HCT116 (cell line): ENCODE data around the gene PTPN18. TPM values are rescaled to one million over a fixed set of nuclear protein-coding genes. Genes with fewer than 3 reads are reported as not detected.

Source experiments
- ATAC-seq: fragments of 200-7000 bp; cut with Tn5 transposase; 2 replicates; pipeline ENCODE4 v1.9.1; 2020; ENCODE audit warnings: mild to moderate bottlenecking, moderate library complexity
- Bru-seq: library from RNA; stranded (reverse); fragments of 400-500 nt; gene quantifications from one replicate; lab custom pipeline; 2021; lab: Mats Ljungman, UMichigan
- BruChase-seq, 2 experiments: library from RNA; stranded (reverse); fragments of 400-500 nt; gene quantifications; one replicate each; lab custom pipeline; 2021; lab: Mats Ljungman, UMichigan
- BruUV-seq: library from RNA; stranded (reverse); fragments of 400-500 nt; replicated peaks from 2 replicates; lab custom pipeline; 2021; lab: Mats Ljungman, UMichigan
- CTCF ChIA-PET: fragments of 300-600 bp; sonication (Branson Sonifier 250); formaldehyde crosslinking; loops from one replicate; lab custom pipeline; 2021; ENCODE audit warnings: antibody characterized with exemption; lab: Charles Lee
- POLR2A ChIA-PET: fragments of 300-600, 350-600 bp; sonication (Branson Sonifier 250); formaldehyde crosslinking; loops from one replicate; lab custom pipeline; 2021; ENCODE audit warnings: antibody characterized with exemption; lab: Charles Lee
- RAD21 ChIA-PET, 2 experiments: fragments of 300-600 bp; sonication (Branson Sonifier 250); formaldehyde crosslinking; loops; one replicate each; lab custom pipeline; 2023; ENCODE audit warnings: low total read pairs in 2 of 2; ENCODE audit not compliant: uncharacterized antibody in 2 of 2, unreplicated experiment in 2 of 2, low non-redundant PET in 1 of 2; lab: Charles Lee
- DNase-seq: peaks from one replicate; pipeline ENCODE4 v3.0.0-alpha.2; 2010; ENCODE audit warnings: low read depth, low spot score
- H2AFZ ChIP-seq: fragments of 200-600 bp; shearing (Covaris generic), sonication (generic); 2 replicates; pipeline ENCODE4 v1.6.1; 2017; ENCODE audit warnings: low read depth, mixed run types, mixed read lengths, antibody characterized with exemption, low read length; ENCODE audit not compliant: poor library complexity, severe bottlenecking
- H3K27ac ChIP-seq: 2 replicates; pipeline ENCODE4 v1.5.1; 2012; ENCODE audit warnings: low read depth, low read length
- H3K27me3 ChIP-seq: fragments of 200-600 bp; sonication (generic); 2 replicates; pipeline ENCODE4 v1.6.1; 2016; ENCODE audit warnings: mixed run types, low read length, mixed read lengths; ENCODE audit not compliant: insufficient read depth
- H3K36me3 ChIP-seq, 2 experiments: fragments of 200-500 bp in 1 of 2; fragments of 200-600 bp in 1 of 2; sonication (Bioruptor generic) in 1 of 2; sonication (generic) in 1 of 2; 2 replicates each; pipeline versions ENCODE4 v1.5.1 to v1.6.1; 2014 to 2016; ENCODE audit warnings: low read length in 2 of 2, inconsistent platforms in 1 of 2, mixed read lengths in 1 of 2, mixed run types in 1 of 2; ENCODE audit not compliant: insufficient read depth in 2 of 2, control insufficient read depth in 1 of 2
- H3K4me1 ChIP-seq, 2 experiments: fragments of 200-600 bp in 1 of 2; sonication (generic) in 1 of 2; 2 replicates each; pipeline versions ENCODE4 v1.5.1 to v1.6.1; 2012 to 2017; ENCODE audit warnings: low read length in 2 of 2, inconsistent platforms in 1 of 2, mild to moderate bottlenecking in 1 of 2, mixed read lengths in 1 of 2, mixed run types in 1 of 2, moderate library complexity in 1 of 2; ENCODE audit not compliant: insufficient read depth in 2 of 2, control insufficient read depth in 1 of 2
- H3K4me2 ChIP-seq: fragments of 200-600 bp; sonication (generic); 2 replicates; pipeline ENCODE4 v1.6.1; 2017; ENCODE audit warnings: mixed run types, low read length, mixed read lengths
- H3K4me3 ChIP-seq, 2 experiments: fragments of 200-600 bp in 1 of 2; sonication (generic) in 1 of 2; replicated peaks in 1 of 2; 2 replicates each; pipeline ENCODE4 v1.5.1; 2011 to 2016; ENCODE audit warnings: low read length in 2 of 2, control low read depth in 1 of 2, low read depth in 1 of 2, mild to moderate bottlenecking in 1 of 2, mixed read lengths in 1 of 2, mixed run types in 1 of 2
- H3K79me2 ChIP-seq: fragments of 200-600 bp; sonication (generic); 2 replicates; pipeline ENCODE4 v1.6.1; 2017; ENCODE audit warnings: mild to moderate bottlenecking, mixed run types, low read length, moderate library complexity, mixed read lengths; ENCODE audit not compliant: insufficient read depth
- H3K9ac ChIP-seq: fragments of 200-600 bp; sonication (generic); 2 replicates; pipeline ENCODE4 v1.6.1; 2016; ENCODE audit warnings: low read length, mixed read lengths
- H3K9me2 ChIP-seq: fragments of 200-600 bp; sonication (generic), shearing (Covaris generic); 2 replicates; pipeline ENCODE4 v1.6.1; 2017; ENCODE audit warnings: mixed run types, mild to moderate bottlenecking, moderate library complexity; ENCODE audit not compliant: insufficient read depth
- H3K9me3 ChIP-seq, 2 experiments: fragments of 200-500 bp in 1 of 2; fragments of 200-600 bp in 1 of 2; sonication (Bioruptor generic) in 1 of 2; sonication (generic) in 1 of 2; 2 replicates each; pipeline ENCODE4 v1.6.1; 2014 to 2017; ENCODE audit warnings: low read length in 2 of 2, mixed read lengths in 2 of 2, inconsistent platforms in 1 of 2, low read depth in 1 of 2, mild to moderate bottlenecking in 1 of 2, mixed run types in 1 of 2, moderate library complexity in 1 of 2; ENCODE audit not compliant: control insufficient read depth in 1 of 2, insufficient read depth in 1 of 2
- H4K20me1 ChIP-seq: fragments of 200-600 bp; sonication (generic), shearing (Covaris generic); 2 replicates; pipeline ENCODE4 v1.6.1; 2017; ENCODE audit warnings: mixed run types, mild to moderate bottlenecking, moderate library complexity; ENCODE audit not compliant: insufficient read depth
- CBX3 ChIP-seq: IDR thresholded peaks from 2 replicates; pipeline ENCODE4 v1.6.1; 2012; ENCODE audit warnings: low read depth
- CEBPB ChIP-seq: IDR thresholded peaks from 2 replicates; pipeline ENCODE4 v1.6.1; 2012; ENCODE audit warnings: low read depth
- CTCF ChIP-seq, 3 experiments: fragments of 200-600 bp in 1 of 3; sonication (generic) in 1 of 3; IDR thresholded peaks in 2 of 3; conservative IDR thresholded peaks in 1 of 3; 2 replicates each; pipeline ENCODE4 v1.5.1; 2012 to 2017; ENCODE audit warnings: low read depth in 2 of 3, low read length in 2 of 3, antibody characterized with exemption in 1 of 3, borderline replicate concordance in 1 of 3, control low read depth in 1 of 3, mild to moderate bottlenecking in 1 of 3, mixed read lengths in 1 of 3, mixed run types in 1 of 3, moderate library complexity in 1 of 3; ENCODE audit not compliant: insufficient read depth in 1 of 3
- EGR1 ChIP-seq: IDR thresholded peaks from 2 replicates; pipeline ENCODE4 v1.6.1; 2012; ENCODE audit warnings: low read depth
- ELF1 ChIP-seq: IDR thresholded peaks from 2 replicates; pipeline ENCODE4 v1.6.1; 2012; ENCODE audit warnings: low read depth, borderline replicate concordance
- EZH2 ChIP-seq: fragments of 200-600 bp; sonication (generic); IDR thresholded peaks from 2 replicates; pipeline ENCODE4 v1.6.1; 2017; ENCODE audit warnings: antibody characterized with exemption, mixed run types
- POLR2A ChIP-seq: IDR thresholded peaks from 2 replicates; pipeline ENCODE4 v1.7.0; 2011; ENCODE audit warnings: borderline replicate concordance; ENCODE audit not compliant: insufficient read depth, insufficient read length; ENCODE audit errors: extremely low read depth
- RAD21 ChIP-seq: IDR thresholded peaks from 2 replicates; pipeline ENCODE4 v1.6.1; 2012; ENCODE audit warnings: low read depth, mild to moderate bottlenecking
- REST ChIP-seq: IDR thresholded peaks from 2 replicates; pipeline ENCODE4 v1.6.1; 2012; ENCODE audit warnings: low read depth
- SIN3A ChIP-seq: IDR thresholded peaks from 2 replicates; pipeline ENCODE4 v1.6.1; 2012; ENCODE audit warnings: low read depth
- SP1 ChIP-seq: IDR thresholded peaks from 2 replicates; pipeline ENCODE4 v1.6.1; 2012; ENCODE audit warnings: low read depth
- SRF ChIP-seq: IDR thresholded peaks from 2 replicates; pipeline ENCODE4 v1.6.1; 2012; ENCODE audit warnings: low read depth
- TCF7L2 ChIP-seq: IDR thresholded peaks from 2 replicates; pipeline ENCODE4 v1.7.0; 2011; ENCODE audit warnings: borderline replicate concordance, inconsistent platforms; ENCODE audit not compliant: insufficient read depth, insufficient read length; ENCODE audit errors: extremely low read depth
- YY1 ChIP-seq: IDR thresholded peaks from 2 replicates; pipeline ENCODE4 v1.6.1; 2011; ENCODE audit warnings: low read length, low read depth, moderate library complexity, mild to moderate bottlenecking; ENCODE audit not compliant: insufficient replicate concordance; ENCODE audit errors: extremely low read depth
- ZBTB33 ChIP-seq: IDR thresholded peaks from 2 replicates; pipeline ENCODE4 v1.6.1; 2011; ENCODE audit warnings: mild to moderate bottlenecking, low read length, moderate library complexity; ENCODE audit not compliant: insufficient replicate concordance; ENCODE audit errors: extremely low read depth
- ZFX ChIP-seq: fragments of 450-650 bp; IDR thresholded peaks from 2 replicates; pipeline ENCODE4 v1.6.1; 2017
- intact Hi-C: fragments of 100-400 bp; cut with micrococcal nuclease; formaldehyde crosslinking; loops from 2 replicates; pipeline ENCODE4 v1.10.0; 2022
- long read RNA-seq: library from polyadenylated mRNA; unstranded; transcript quantifications from one replicate; pipeline ENCODE4 v2.0.0, GENCODE V29; 2021; ENCODE audit not compliant: unreplicated experiment
- polyA plus RNA-seq: library from polyadenylated mRNA; unstranded; fragments of >200 nt; gene quantifications from 2 replicates; pipeline ENCODE4 v1.2.1, GENCODE V29; 2012; ENCODE audit warnings: missing spikeins
- total RNA-seq: library from RNA; stranded (reverse); gene quantifications from one replicate; pipeline ENCODE4 v1.2.1, GENCODE V29; 2021; ENCODE audit not compliant: unreplicated experiment

PTPN18 gene
- total RNA-seq (52.4 TPM), Bru-seq, nascent RNA (percentile 79 among the genes with signal in this experiment), BruChase-seq, experiment 1, labeled RNA remaining after a 6-hour chase (percentile 83 among the genes with signal in this experiment), BruChase-seq, experiment 2, labeled RNA remaining after a 2-hour chase (percentile 86 among the genes with signal in this experiment)
- polyA plus RNA-seq: 27.1 and 27.9 TPM in 2 replicates
- long read RNA-seq, transcript PTPN18-201 (15 exons, 3,669 nt): major isoform, 5 of 36 reads
- long read RNA-seq, partial matches to known transcripts: 12 of 36 reads
- long read RNA-seq, other reads (novel, unspliced or antisense): 15 of 36 reads

GRCh38 chr2:130355578-130356431 is at the start of gene PTPN18:
Gene PTPN18 (plus strand): TSS chr2:130356056. CDS start chr2:130356108, 52 bp downstream.
- no peaks in the 10 kb centered on the region for H3K27me3 ChIP-seq
- H3K9me3 ChIP-seq: no peaks in the 10 kb centered on the region
- no peaks in the 10 kb centered on the region for H4K20me1 ChIP-seq
- H3K27ac ChIP-seq: peak within 1 kb of the TSS; percentile 61; the same call in 1 of the 2 replicates
- intact Hi-C loops: loop anchor here (1.0 kb wide), 1 partner anchor 35 kb away; no protein-coding TSS in a partner anchor
- peak within 1 kb of the TSS; percentile 89 for H3K4me2 ChIP-seq
- ChIA-PET RAD21 (interaction anchor here in 1 of 2 experiments (2.0 kb wide), 1 partner anchor 13 kb away, joined by 5 read pairs; the partner anchor contains the start of gene IMP4), POLR2A (interaction anchor here (1.6 kb wide), 1 partner anchor 13 kb away, joined by 5 read pairs; the partner anchor contains the start of gene IMP4), CTCF (interaction anchor here (0.6 to 1.1 kb wide), 2 partner anchors 13 to 17 kb away, joined by 3 to 5 read pairs; partner anchors contain the start of gene IMP4)
- peaks cover 0 to 19% of the 10 kb centered on the region in 2 experiments; a peak in 2 of 4 replicates for H3K4me1 ChIP-seq
- no peaks in the 10 kb centered on the region; the same call in none of the 2 replicates for H3K79me2 ChIP-seq
- peak within 1 kb of the TSS; percentile 57 to 81 for H3K4me3 ChIP-seq
- no peaks in the 10 kb centered on the region for H3K9me2 ChIP-seq
- H3K36me3 ChIP-seq: no peaks in the 10 kb centered on the region
- no peak within 1 kb of the TSS for H2AFZ ChIP-seq
- ATAC-seq: peak; percentile 94
- H3K9ac ChIP-seq: peak within 1 kb of the TSS; percentile 80
- no TSS peak for BruUV-seq
- peak; percentile 58 for DNase-seq
- TF ChIP-seq POLR2A: peak; percentile 96
- TF ChIP-seq CBX3: no peak; the same call in 1 of the 2 replicates
- TF ChIP-seq ZBTB33: peak; percentile 52
- peak; percentile 74 for TF ChIP-seq SIN3A
- no peak for TF ChIP-seq SP1
- TF ChIP-seq REST: no peak
- no peak for TF ChIP-seq ELF1
- TF ChIP-seq EZH2: no peak
- TF ChIP-seq EGR1: no peak
- no peak for TF ChIP-seq CEBPB
- TF ChIP-seq CTCF (IDR thresholded peaks at IDR 0.05 in 2 of 3, conservative IDR thresholded peaks at IDR 0.05 in 1 of 3; ENCODE audit: borderline replicate concordance in 1 of 3, insufficient read depth in 1 of 3, low read depth in 2 of 3, low read length in 2 of 3): peak; percentile 13 to 41 (median 34); a peak in 4 of 6 replicates
- peak; percentile 71 for TF ChIP-seq ZFX
- TF ChIP-seq YY1: peak; percentile 81
- TF ChIP-seq TCF7L2: no peak
- peak; percentile 34; the same call in 1 of the 2 replicates for TF ChIP-seq RAD21
- no peak for TF ChIP-seq SRF
